ENCODE data around the gene SERINC5.

SERINC5 gene

GRCh38 chr5:80194468-80194867 lies 61.4 kb downstream of the SERINC5 start:
- TF ChIP-seq, protein P1, sequence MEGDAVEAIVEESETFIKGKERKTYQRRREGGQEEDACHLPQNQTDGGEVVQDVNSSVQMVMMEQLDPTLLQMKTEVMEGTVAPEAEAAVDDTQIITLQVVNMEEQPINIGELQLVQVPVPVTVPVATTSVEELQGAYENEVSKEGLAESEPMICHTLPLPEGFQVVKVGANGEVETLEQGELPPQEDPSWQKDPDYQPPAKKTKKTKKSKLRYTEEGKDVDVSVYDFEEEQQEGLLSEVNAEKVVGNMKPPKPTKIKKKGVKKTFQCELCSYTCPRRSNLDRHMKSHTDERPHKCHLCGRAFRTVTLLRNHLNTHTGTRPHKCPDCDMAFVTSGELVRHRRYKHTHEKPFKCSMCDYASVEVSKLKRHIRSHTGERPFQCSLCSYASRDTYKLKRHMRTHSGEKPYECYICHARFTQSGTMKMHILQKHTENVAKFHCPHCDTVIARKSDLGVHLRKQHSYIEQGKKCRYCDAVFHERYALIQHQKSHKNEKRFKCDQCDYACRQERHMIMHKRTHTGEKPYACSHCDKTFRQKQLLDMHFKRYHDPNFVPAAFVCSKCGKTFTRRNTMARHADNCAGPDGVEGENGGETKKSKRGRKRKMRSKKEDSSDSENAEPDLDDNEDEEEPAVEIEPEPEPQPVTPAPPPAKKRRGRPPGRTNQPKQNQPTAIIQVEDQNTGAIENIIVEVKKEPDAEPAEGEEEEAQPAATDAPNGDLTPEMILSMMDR (IDR thresholded peaks at IDR 0.05; ENCODE audit: extremely low read depth, insufficient read depth, missing control alignments), result no peak
- in situ Hi-C loops (cut with MboI; ENCODE audit: low pct_unique_long_range_greater_than_20kb, low sequenced_read_pairs, unreplicated experiment), result no loop called here
- DNase-seq (ENCODE audit: low spot score), result no peak

GRCh38 chr5:80193401-80193800 lies 62.4 kb downstream of the SERINC5 start:
- in situ Hi-C loops (cut with MboI; ENCODE audit: low pct_unique_long_range_greater_than_20kb, low sequenced_read_pairs, unreplicated experiment), result no loop called here
- TF ChIP-seq, protein P1 (IDR thresholded peaks at IDR 0.05; ENCODE audit: extremely low read depth, insufficient read depth, missing control alignments), result no peak
- no peak for DNase-seq (ENCODE audit: low spot score)

DNA sequence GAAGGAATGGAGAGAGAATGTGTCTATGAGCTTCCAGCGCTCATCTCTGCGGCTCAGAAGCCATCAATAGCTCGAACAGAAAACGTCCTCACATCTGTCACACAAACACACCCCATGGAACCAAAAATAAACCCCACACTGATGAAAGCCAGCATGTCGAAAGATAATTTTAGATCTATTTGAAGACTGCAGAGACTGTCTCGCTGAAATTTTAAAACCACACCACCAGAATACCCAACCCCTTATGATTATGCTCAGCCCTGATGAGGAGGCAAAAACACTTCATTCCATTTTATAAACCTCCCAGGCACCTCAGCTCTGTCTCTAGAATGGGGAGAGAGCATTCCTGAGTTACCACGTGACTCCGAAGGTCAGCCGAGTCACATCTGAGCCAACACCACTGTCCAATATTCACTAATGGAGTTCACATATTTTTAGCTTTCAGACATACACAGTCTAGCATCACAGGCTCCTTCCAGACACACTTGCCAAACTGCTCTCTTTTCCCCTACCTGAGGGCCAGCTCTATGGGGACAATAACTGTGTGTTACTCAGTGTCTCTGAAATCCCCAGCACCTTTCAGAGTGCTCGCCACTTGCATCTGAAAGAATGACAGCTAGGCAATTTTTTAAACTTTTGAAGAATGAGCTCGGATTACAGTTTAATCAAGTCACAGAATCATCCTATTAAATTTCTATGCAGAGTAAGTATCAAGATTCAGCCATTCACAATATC lies 63.2 kb downstream of the SERINC5 start:
- in situ Hi-C loops (cut with MboI; ENCODE audit: low pct_unique_long_range_greater_than_20kb, low sequenced_read_pairs, unreplicated experiment), result no loop called here
- TF ChIP-seq, protein P1 (IDR thresholded peaks at IDR 0.05; ENCODE audit: extremely low read depth, insufficient read depth, missing control alignments), result no peak
- DNase-seq (ENCODE audit: low spot score), result no peak

DNA sequence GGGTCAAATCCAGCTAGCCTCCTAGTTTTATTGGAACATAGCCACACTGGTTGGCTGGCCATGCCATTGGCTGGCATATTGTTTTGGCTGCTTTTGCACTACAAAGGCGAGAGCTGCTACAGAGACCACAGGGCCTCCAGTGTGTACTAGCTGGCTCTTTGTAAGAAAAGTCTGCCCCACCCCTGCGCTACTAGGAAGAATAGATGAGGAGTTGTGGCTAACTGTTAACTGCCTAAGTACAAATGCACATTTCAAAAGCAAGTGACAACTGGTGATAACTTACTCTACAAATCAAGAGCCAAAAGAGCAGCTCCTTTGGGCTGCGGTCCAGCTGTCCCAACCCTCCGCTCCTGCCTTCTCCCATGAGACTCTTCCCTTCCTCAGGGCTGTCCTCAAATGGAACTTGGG lies 63.9 kb downstream of the SERINC5 start:
- TF ChIP-seq, protein P1 (IDR thresholded peaks at IDR 0.05; ENCODE audit: extremely low read depth, insufficient read depth, missing control alignments), result no peak
- no peak for DNase-seq (ENCODE audit: low spot score)
- in situ Hi-C loops (cut with MboI; ENCODE audit: low pct_unique_long_range_greater_than_20kb, low sequenced_read_pairs, unreplicated experiment), result no loop called here

- DNase-seq (ENCODE audit: low spot score), result no peak
- in situ Hi-C loops (cut with MboI; ENCODE audit: low pct_unique_long_range_greater_than_20kb, low sequenced_read_pairs, unreplicated experiment), result no loop called here
- TF ChIP-seq, protein P1 (IDR thresholded peaks at IDR 0.05; ENCODE audit: extremely low read depth, insufficient read depth, missing control alignments), result no peak
Measured at GRCh38 chr5:80191397-80191796, 64.5 kb downstream of the SERINC5 start.

- TF ChIP-seq, protein P1 (IDR thresholded peaks at IDR 0.05; ENCODE audit: extremely low read depth, insufficient read depth, missing control alignments), result no peak
- no peak for DNase-seq (ENCODE audit: low spot score)
- in situ Hi-C loops (cut with MboI; ENCODE audit: low pct_unique_long_range_greater_than_20kb, low sequenced_read_pairs, unreplicated experiment), result no loop called here
Measured at GRCh38 chr5:80190960-80191359, 64.9 kb downstream of the SERINC5 start.

All from GM13977 (cell line).